HCT116 (cell line): ENCODE results near the gene TRIM72. TPM values are rescaled to one million over a fixed set of nuclear protein-coding genes. Genes with fewer than 3 reads are reported as not detected.

ENCODE experiments used
- ATAC-seq: fragments of 200-7000 bp; cut with Tn5 transposase; 2 replicates; pipeline ENCODE4 v1.9.1; 2020; ENCODE audit warnings: mild to moderate bottlenecking, moderate library complexity
- BruUV-seq: library from RNA; stranded (reverse); fragments of 400-500 nt; replicated peaks from 2 replicates; lab custom pipeline; 2021; lab: Mats Ljungman, UMichigan
- CTCF ChIA-PET: fragments of 300-600 bp; sonication (Branson Sonifier 250); formaldehyde crosslinking; loops from one replicate; lab custom pipeline; 2021; ENCODE audit warnings: antibody characterized with exemption; lab: Charles Lee
- POLR2A ChIA-PET: fragments of 300-600, 350-600 bp; sonication (Branson Sonifier 250); formaldehyde crosslinking; loops from one replicate; lab custom pipeline; 2021; ENCODE audit warnings: antibody characterized with exemption; lab: Charles Lee
- RAD21 ChIA-PET, 2 experiments: fragments of 300-600 bp; sonication (Branson Sonifier 250); formaldehyde crosslinking; loops; one replicate each; lab custom pipeline; 2023; ENCODE audit warnings: low total read pairs in 2 of 2; ENCODE audit not compliant: uncharacterized antibody in 2 of 2, unreplicated experiment in 2 of 2, low non-redundant PET in 1 of 2; lab: Charles Lee
- DNase-seq: peaks from one replicate; pipeline ENCODE4 v3.0.0-alpha.2; 2010; ENCODE audit warnings: low read depth, low spot score
- H2AFZ ChIP-seq: fragments of 200-600 bp; shearing (Covaris generic), sonication (generic); 2 replicates; pipeline ENCODE4 v1.6.1; 2017; ENCODE audit warnings: low read depth, mixed run types, mixed read lengths, antibody characterized with exemption, low read length; ENCODE audit not compliant: poor library complexity, severe bottlenecking
- H3K27ac ChIP-seq: 2 replicates; pipeline ENCODE4 v1.5.1; 2012; ENCODE audit warnings: low read depth, low read length
- H3K27me3 ChIP-seq: fragments of 200-600 bp; sonication (generic); 2 replicates; pipeline ENCODE4 v1.6.1; 2016; ENCODE audit warnings: mixed run types, low read length, mixed read lengths; ENCODE audit not compliant: insufficient read depth
- H3K36me3 ChIP-seq, 2 experiments: fragments of 200-500 bp in 1 of 2; fragments of 200-600 bp in 1 of 2; sonication (Bioruptor generic) in 1 of 2; sonication (generic) in 1 of 2; 2 replicates each; pipeline versions ENCODE4 v1.5.1 to v1.6.1; 2014 to 2016; ENCODE audit warnings: low read length in 2 of 2, inconsistent platforms in 1 of 2, mixed read lengths in 1 of 2, mixed run types in 1 of 2; ENCODE audit not compliant: insufficient read depth in 2 of 2, control insufficient read depth in 1 of 2
- H3K4me1 ChIP-seq, 2 experiments: fragments of 200-600 bp in 1 of 2; sonication (generic) in 1 of 2; 2 replicates each; pipeline versions ENCODE4 v1.5.1 to v1.6.1; 2012 to 2017; ENCODE audit warnings: low read length in 2 of 2, inconsistent platforms in 1 of 2, mild to moderate bottlenecking in 1 of 2, mixed read lengths in 1 of 2, mixed run types in 1 of 2, moderate library complexity in 1 of 2; ENCODE audit not compliant: insufficient read depth in 2 of 2, control insufficient read depth in 1 of 2
- H3K4me2 ChIP-seq: fragments of 200-600 bp; sonication (generic); 2 replicates; pipeline ENCODE4 v1.6.1; 2017; ENCODE audit warnings: mixed run types, low read length, mixed read lengths
- H3K4me3 ChIP-seq, 2 experiments: fragments of 200-600 bp in 1 of 2; sonication (generic) in 1 of 2; replicated peaks in 1 of 2; 2 replicates each; pipeline ENCODE4 v1.5.1; 2011 to 2016; ENCODE audit warnings: low read length in 2 of 2, control low read depth in 1 of 2, low read depth in 1 of 2, mild to moderate bottlenecking in 1 of 2, mixed read lengths in 1 of 2, mixed run types in 1 of 2
- H3K79me2 ChIP-seq: fragments of 200-600 bp; sonication (generic); 2 replicates; pipeline ENCODE4 v1.6.1; 2017; ENCODE audit warnings: mild to moderate bottlenecking, mixed run types, low read length, moderate library complexity, mixed read lengths; ENCODE audit not compliant: insufficient read depth
- H3K9ac ChIP-seq: fragments of 200-600 bp; sonication (generic); 2 replicates; pipeline ENCODE4 v1.6.1; 2016; ENCODE audit warnings: low read length, mixed read lengths
- H3K9me2 ChIP-seq: fragments of 200-600 bp; sonication (generic), shearing (Covaris generic); 2 replicates; pipeline ENCODE4 v1.6.1; 2017; ENCODE audit warnings: mixed run types, mild to moderate bottlenecking, moderate library complexity; ENCODE audit not compliant: insufficient read depth
- H3K9me3 ChIP-seq, 2 experiments: fragments of 200-500 bp in 1 of 2; fragments of 200-600 bp in 1 of 2; sonication (Bioruptor generic) in 1 of 2; sonication (generic) in 1 of 2; 2 replicates each; pipeline ENCODE4 v1.6.1; 2014 to 2017; ENCODE audit warnings: low read length in 2 of 2, mixed read lengths in 2 of 2, inconsistent platforms in 1 of 2, low read depth in 1 of 2, mild to moderate bottlenecking in 1 of 2, mixed run types in 1 of 2, moderate library complexity in 1 of 2; ENCODE audit not compliant: control insufficient read depth in 1 of 2, insufficient read depth in 1 of 2
- H4K20me1 ChIP-seq: fragments of 200-600 bp; sonication (generic), shearing (Covaris generic); 2 replicates; pipeline ENCODE4 v1.6.1; 2017; ENCODE audit warnings: mixed run types, mild to moderate bottlenecking, moderate library complexity; ENCODE audit not compliant: insufficient read depth
- CEBPB ChIP-seq: IDR thresholded peaks from 2 replicates; pipeline ENCODE4 v1.6.1; 2012; ENCODE audit warnings: low read depth
- EGR1 ChIP-seq: IDR thresholded peaks from 2 replicates; pipeline ENCODE4 v1.6.1; 2012; ENCODE audit warnings: low read depth
- ELF1 ChIP-seq: IDR thresholded peaks from 2 replicates; pipeline ENCODE4 v1.6.1; 2012; ENCODE audit warnings: low read depth, borderline replicate concordance
- EZH2phosphoT487 ChIP-seq: fragments of 200-600 bp; IDR thresholded peaks from 2 replicates; pipeline ENCODE4 v1.6.1; 2018; ENCODE audit warnings: antibody characterized with exemption, borderline replicate concordance
- FOSL1 ChIP-seq: IDR thresholded peaks from 2 replicates; pipeline ENCODE4 v1.6.1; 2012; ENCODE audit warnings: low read depth
- JUND ChIP-seq: IDR thresholded peaks from 2 replicates; pipeline ENCODE4 v1.6.1; 2012
- POLR2AphosphoS5 ChIP-seq: IDR thresholded peaks from 2 replicates; pipeline ENCODE4 v1.6.1; 2011; ENCODE audit warnings: mild to moderate bottlenecking, low read depth, low read length, moderate library complexity
- SP1 ChIP-seq: IDR thresholded peaks from 2 replicates; pipeline ENCODE4 v1.6.1; 2012; ENCODE audit warnings: low read depth
- YY1 ChIP-seq: IDR thresholded peaks from 2 replicates; pipeline ENCODE4 v1.6.1; 2011; ENCODE audit warnings: low read length, low read depth, moderate library complexity, mild to moderate bottlenecking; ENCODE audit not compliant: insufficient replicate concordance; ENCODE audit errors: extremely low read depth
- intact Hi-C: fragments of 100-400 bp; cut with micrococcal nuclease; formaldehyde crosslinking; loops from 2 replicates; pipeline ENCODE4 v1.10.0; 2022
- total RNA-seq: library from RNA; stranded (reverse); gene quantifications from one replicate; pipeline ENCODE4 v1.2.1, GENCODE V29; 2021; ENCODE audit not compliant: unreplicated experiment
- TF ChIP-seq, protein P1 (sequence below): IDR thresholded peaks from 2 replicates; pipeline ENCODE4 v1.6.1; 2012
- TF ChIP-seq, protein P2 (sequence below): IDR thresholded peaks from 2 replicates; pipeline ENCODE4 v1.6.1; 2012; ENCODE audit warnings: low read depth

TRIM72 gene
- total RNA-seq, 1 experiment from 2014 or later, result 43.8 TPM

DNA sequence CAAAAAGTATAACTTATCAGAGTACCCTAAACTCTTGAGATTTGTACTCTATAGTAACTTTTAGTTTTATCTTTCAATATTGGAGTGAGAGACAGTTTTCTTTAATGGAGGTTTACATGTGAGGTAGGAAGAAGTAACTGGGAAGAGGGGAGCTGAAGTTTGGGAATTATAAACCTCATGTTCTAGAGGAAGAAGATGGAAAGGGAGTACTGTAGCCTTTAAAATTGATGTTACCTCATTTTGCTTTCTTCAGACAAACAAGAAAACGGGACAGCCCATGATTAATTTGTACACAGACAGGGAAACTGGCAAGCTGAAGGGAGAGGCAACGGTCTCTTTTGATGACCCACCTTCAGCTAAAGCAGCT lies 24.5 kb upstream of the TRIM72 start:
- ChIA-PET RAD21 (no interaction called here), CTCF (no interaction called here), POLR2A (interaction anchor here (2.3 kb wide), 1 partner anchor 9 kb away, joined by 11 read pairs; the partner anchor contains the start of gene FUS)
- DNase-seq (no peak), ATAC-seq (no peak)
- H3K4me3 ChIP-seq, result no peak overlapping the region
- H3K36me3 ChIP-seq, result peaks cover 90 to 98% of the 10 kb centered on the region in 2 experiments
- H3K4me2 ChIP-seq, result no peak overlapping the region
- no peak overlapping the region for H3K27ac ChIP-seq
- no peaks in the 10 kb centered on the region for H3K9me3 ChIP-seq
- H3K79me2 ChIP-seq, result peaks cover 100% of the 10 kb centered on the region
- H3K9me2 ChIP-seq, result no peaks in the 10 kb centered on the region
- no peak for TF ChIP-seq EGR1
- TF ChIP-seq, protein P1, sequence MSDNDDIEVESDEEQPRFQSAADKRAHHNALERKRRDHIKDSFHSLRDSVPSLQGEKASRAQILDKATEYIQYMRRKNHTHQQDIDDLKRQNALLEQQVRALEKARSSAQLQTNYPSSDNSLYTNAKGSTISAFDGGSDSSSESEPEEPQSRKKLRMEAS, result no peak
- TF ChIP-seq FOSL1, result no peak
- no peak for TF ChIP-seq YY1
- TF ChIP-seq EZH2phosphoT487, result no peak
- TF ChIP-seq CEBPB, result no peak
- TF ChIP-seq, protein P2, sequence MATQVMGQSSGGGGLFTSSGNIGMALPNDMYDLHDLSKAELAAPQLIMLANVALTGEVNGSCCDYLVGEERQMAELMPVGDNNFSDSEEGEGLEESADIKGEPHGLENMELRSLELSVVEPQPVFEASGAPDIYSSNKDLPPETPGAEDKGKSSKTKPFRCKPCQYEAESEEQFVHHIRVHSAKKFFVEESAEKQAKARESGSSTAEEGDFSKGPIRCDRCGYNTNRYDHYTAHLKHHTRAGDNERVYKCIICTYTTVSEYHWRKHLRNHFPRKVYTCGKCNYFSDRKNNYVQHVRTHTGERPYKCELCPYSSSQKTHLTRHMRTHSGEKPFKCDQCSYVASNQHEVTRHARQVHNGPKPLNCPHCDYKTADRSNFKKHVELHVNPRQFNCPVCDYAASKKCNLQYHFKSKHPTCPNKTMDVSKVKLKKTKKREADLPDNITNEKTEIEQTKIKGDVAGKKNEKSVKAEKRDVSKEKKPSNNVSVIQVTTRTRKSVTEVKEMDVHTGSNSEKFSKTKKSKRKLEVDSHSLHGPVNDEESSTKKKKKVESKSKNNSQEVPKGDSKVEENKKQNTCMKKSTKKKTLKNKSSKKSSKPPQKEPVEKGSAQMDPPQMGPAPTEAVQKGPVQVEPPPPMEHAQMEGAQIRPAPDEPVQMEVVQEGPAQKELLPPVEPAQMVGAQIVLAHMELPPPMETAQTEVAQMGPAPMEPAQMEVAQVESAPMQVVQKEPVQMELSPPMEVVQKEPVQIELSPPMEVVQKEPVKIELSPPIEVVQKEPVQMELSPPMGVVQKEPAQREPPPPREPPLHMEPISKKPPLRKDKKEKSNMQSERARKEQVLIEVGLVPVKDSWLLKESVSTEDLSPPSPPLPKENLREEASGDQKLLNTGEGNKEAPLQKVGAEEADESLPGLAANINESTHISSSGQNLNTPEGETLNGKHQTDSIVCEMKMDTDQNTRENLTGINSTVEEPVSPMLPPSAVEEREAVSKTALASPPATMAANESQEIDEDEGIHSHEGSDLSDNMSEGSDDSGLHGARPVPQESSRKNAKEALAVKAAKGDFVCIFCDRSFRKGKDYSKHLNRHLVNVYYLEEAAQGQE, result no peak
- no peak for TF ChIP-seq ELF1
- no peak for TF ChIP-seq SP1
- TF ChIP-seq POLR2AphosphoS5, result no peak
- TF ChIP-seq JUND, result no peak
- intact Hi-C loops, result no loop called here
- H2AFZ ChIP-seq, result no peak overlapping the region
- peaks cover 87% of the 10 kb centered on the region for H4K20me1 ChIP-seq
- no peak overlapping the region for H3K9ac ChIP-seq
- no TSS peak for BruUV-seq
- H3K27me3 ChIP-seq, result no peaks in the 10 kb centered on the region
- no peaks in the 10 kb centered on the region for H3K4me1 ChIP-seq
